Prostate gland (tissue), 2 donors: ENCODE results near the gene GPR3. TPM values are rescaled to one million over a fixed set of nuclear protein-coding genes. Genes with fewer than 3 reads are reported as not detected.
A peak's percentile ranks its signal among the peaks of the same experiment; 100 is the strongest.

Experiments used
- DNase-seq: peaks from one replicate; pipeline ENCODE4 v3.0.0-alpha.2; 2019; ENCODE audit warnings: low spot score
- H3K27ac ChIP-seq, 2 donors: fragments of 200-600 bp; sonication (generic); 2 replicates each; pipeline ENCODE4 v1.5.1; 2017 to 2019
- H3K27me3 ChIP-seq: fragments of 200-600 bp; sonication (generic); replicated peaks from 2 replicates; pipeline ENCODE4 v1.5.1; 2019; ENCODE audit not compliant: insufficient read depth
- H3K36me3 ChIP-seq, 2 donors: fragments of 200-600 bp; sonication (generic); 1 replicate in 1 of 2; 2 replicates in 1 of 2; pipeline versions ENCODE4 v1.5.1 to v1.8.1; 2017 to 2019
- H3K4me1 ChIP-seq: fragments of 200-600 bp; sonication (generic); replicated peaks from 2 replicates; pipeline ENCODE4 v1.5.1; 2019
- H3K4me3 ChIP-seq, 2 donors: fragments of 200-600 bp; sonication (generic); 2 replicates each; pipeline ENCODE4 v1.5.1; 2017 to 2019
- H3K9me3 ChIP-seq: fragments of 200-600 bp; sonication (generic); 2 replicates; pipeline ENCODE4 v1.5.1; 2017
- CTCF ChIP-seq, 4 experiments: fragments of 200-600 bp in 2 of 4; fragments of 450-650 bp in 2 of 4; sonication (generic) in 2 of 4; IDR thresholded peaks; 1 replicate in 3 of 4; 2 replicates in 1 of 4; pipeline ENCODE4 v1.5.1; 2016 to 2019; ENCODE audit warnings: antibody characterized with exemption in 4 of 4, mild to moderate bottlenecking in 2 of 4, moderate library complexity in 2 of 4
- POLR2A ChIP-seq: fragments of 450-650 bp; IDR thresholded peaks from one replicate; pipeline ENCODE4 v1.6.1; 2016; ENCODE audit warnings: antibody characterized with exemption, mild to moderate bottlenecking
- POLR2AphosphoS5 ChIP-seq: sonication (generic); formaldehyde crosslinking; IDR thresholded peaks from one replicate; pipeline ENCODE4 v1.6.1; 2017; ENCODE audit warnings: antibody characterized with exemption
- WGBS: methylation state at CpG from one replicate; pipeline ENCODE4 v1.1.5; 2018; 5-methylcytosine and 5-hydroxymethylcytosine counted together
- intact Hi-C: fragments of 100-400 bp; cut with DNase I; formaldehyde crosslinking; loops from one replicate; pipeline ENCODE4 v1.14.2; 2022
- total RNA-seq, 2 donors: library from RNA; depleted of rRNA; stranded (reverse); fragments of >200 nt; gene quantifications; one replicate each; pipeline ENCODE4 v1.1.0, GENCODE V29; 2016

The GPR3 gene
- total RNA-seq, 2 donors from 2014 or later, result 0.14 to 0.57 TPM

DNA sequence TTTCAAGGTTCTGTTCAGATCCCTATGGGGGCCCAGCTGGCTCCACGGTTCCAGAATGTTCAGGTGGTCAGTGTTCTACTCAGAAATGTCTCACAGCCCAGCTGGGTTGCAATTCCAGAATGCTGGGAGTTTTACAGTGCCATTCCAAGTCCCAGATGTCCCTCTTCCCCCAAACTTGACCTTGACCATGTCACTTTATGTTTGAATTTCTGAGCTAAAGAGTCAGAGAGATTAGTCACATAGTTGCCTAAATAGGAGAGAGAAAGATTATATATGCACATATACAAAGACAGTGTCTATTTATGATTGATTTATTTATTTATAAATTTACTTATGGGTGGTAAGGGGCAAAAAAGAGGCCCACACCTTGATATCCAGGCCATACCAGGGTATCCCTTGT, 2.5 kb downstream of the GPR3 start:
- Histone ChIP-seq H3K9me3 (no peaks in the 10 kb centered on the region), H3K4me3 (no peak overlapping the region), H3K27me3 (no peaks in the 10 kb centered on the region), H3K4me1 (peaks cover 14% of the 10 kb centered on the region), H3K36me3 (no peaks in the 10 kb centered on the region), H3K27ac (no peak overlapping the region)
- WGBS, result 77% methylated on average over 1 of the region's 1 CpG
- TF ChIP-seq CTCF (IDR thresholded peaks at IDR 0.05) (no peak), POLR2AphosphoS5 (no peak), POLR2A (no peak)
- intact Hi-C loops, result loop anchor here (2.0 to 10.0 kb wide), 3 partner anchors 94 to 350 kb away; no protein-coding TSS in a partner anchor
- DNase-seq, result no peak

- no peaks in the 10 kb centered on the region for H3K9me3 ChIP-seq
- no peak overlapping the region for H3K4me3 ChIP-seq
- no peaks in the 10 kb centered on the region for H3K27me3 ChIP-seq
- no peak for TF ChIP-seq POLR2A
- TF ChIP-seq CTCF (IDR thresholded peaks at IDR 0.05), result peak; percentile 81 to 97 (median 89)
- TF ChIP-seq POLR2AphosphoS5, result peak; percentile 72
- intact Hi-C loops, result loop anchor here (2.0 to 10.0 kb wide), 2 partner anchors 95 to 351 kb away; no protein-coding TSS in a partner anchor
- DNase-seq, result peak; percentile 70
- no peak overlapping the region for H3K27ac ChIP-seq
- peaks cover 14% of the 10 kb centered on the region for H3K4me1 ChIP-seq
- no peaks in the 10 kb centered on the region for H3K36me3 ChIP-seq
- 8% methylated on average over 10 of the region's 10 CpGs for WGBS
These were observed 3.2 kb downstream of the GPR3 start for GRCh38 chr1:27395441-27396195.

GRCh38 chr1:27397110-27397509, 4.7 kb downstream of the GPR3 start:
- Histone ChIP-seq H3K36me3 (no peaks in the 10 kb centered on the region), H3K27ac (no peak overlapping the region), H3K27me3 (no peaks in the 10 kb centered on the region), H3K9me3 (no peaks in the 10 kb centered on the region), H3K4me3 (no peak overlapping the region), H3K4me1 (peaks cover 16% of the 10 kb centered on the region)
- TF ChIP-seq POLR2AphosphoS5 (no peak), CTCF (IDR thresholded peaks at IDR 0.05) (no peak), POLR2A (no peak)
- DNase-seq, result no peak
- intact Hi-C loops, result loop anchor here (10.0 kb wide), 1 partner anchor 352 kb away; no protein-coding TSS in a partner anchor
- 67% methylated on average over 3 of the region's 3 CpGs for WGBS

DNA sequence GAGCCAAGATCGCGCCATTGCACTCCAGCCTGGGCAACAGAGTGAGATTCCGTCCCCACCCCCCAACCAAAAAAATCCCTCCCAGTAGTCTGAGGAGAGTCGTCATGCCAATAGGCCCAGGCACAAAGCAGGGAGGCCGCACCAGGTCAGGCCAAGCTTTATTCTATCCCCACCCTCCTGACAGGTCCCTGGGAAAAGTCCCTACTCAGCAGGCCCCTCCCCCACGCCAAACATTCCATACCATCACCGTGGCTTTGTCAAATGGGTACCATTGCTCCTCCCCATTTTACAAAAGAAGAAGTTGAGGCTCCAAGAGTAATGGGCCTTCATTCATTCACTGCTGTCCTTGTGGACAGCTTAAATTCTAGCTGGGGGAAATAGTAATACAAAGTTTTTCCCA, 5.3 kb downstream of the GPR3 start:
- no peak overlapping the region for H3K27ac ChIP-seq
- intact Hi-C loops, result loop anchor here (10.0 kb wide), 1 partner anchor 353 kb away; no protein-coding TSS in a partner anchor
- no peaks in the 10 kb centered on the region for H3K9me3 ChIP-seq
- no peak for TF ChIP-seq CTCF (IDR thresholded peaks at IDR 0.05)
- no peak for TF ChIP-seq POLR2AphosphoS5
- TF ChIP-seq POLR2A, result no peak
- no peak for DNase-seq
- no peaks in the 10 kb centered on the region for H3K36me3 ChIP-seq
- no peak overlapping the region for H3K4me3 ChIP-seq
- no peaks in the 10 kb centered on the region for H3K27me3 ChIP-seq
- 69% methylated on average over 7 of the region's 7 CpGs for WGBS
- peaks cover 19% of the 10 kb centered on the region for H3K4me1 ChIP-seq
